M059J (cell line): ENCODE data around the gene CABP7. TPM values are rescaled to one million over a fixed set of nuclear protein-coding genes. Genes with fewer than 3 reads are reported as not detected.
A peak's percentile ranks its signal among the peaks of the same experiment; 100 is the strongest.

Experiments
- DNase-seq: peaks from one replicate; pipeline ENCODE4 v3.0.0-alpha.2; 2012; ENCODE audit warnings: low read depth
- total RNA-seq: library from RNA; depleted of rRNA; stranded (reverse); fragments of >200 nt; shearing (Covaris generic); gene quantifications from 2 replicates; pipeline ENCODE4 v1.2.3, GENCODE V29; 2014; rRNA removed

Gene CABP7
- 0.52 and 1.7 TPM in 2 replicates for total RNA-seq

GRCh38 chr22:29719899-29720645 is at the start of gene CABP7:
TSS of gene CABP7 (plus strand) at chr22:29720003. CDS start at chr22:29720425, 422 bp downstream.
- DNase-seq: no peak

DNA sequence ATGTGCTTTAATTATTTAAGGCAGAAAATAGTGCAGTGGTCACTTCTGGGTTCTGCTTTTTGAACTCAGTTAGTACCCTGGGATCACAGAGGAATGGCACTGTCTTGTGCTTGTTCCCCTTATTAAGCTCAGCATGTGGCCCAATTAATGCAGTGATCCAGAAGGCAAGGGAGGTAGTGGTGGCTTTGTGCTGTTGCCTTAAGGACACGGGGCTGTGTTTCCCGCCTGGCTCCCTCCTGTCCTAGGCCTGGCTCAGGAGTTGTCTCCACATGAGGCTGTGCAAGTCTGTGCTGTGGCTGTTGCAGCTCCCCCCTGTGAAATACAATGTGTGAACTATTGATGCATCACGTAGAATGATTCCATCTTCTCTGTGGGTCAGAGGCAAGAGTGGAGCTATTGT is 49.2 kb upstream of the CABP7 start:
- DNase-seq: no peak

DNA sequence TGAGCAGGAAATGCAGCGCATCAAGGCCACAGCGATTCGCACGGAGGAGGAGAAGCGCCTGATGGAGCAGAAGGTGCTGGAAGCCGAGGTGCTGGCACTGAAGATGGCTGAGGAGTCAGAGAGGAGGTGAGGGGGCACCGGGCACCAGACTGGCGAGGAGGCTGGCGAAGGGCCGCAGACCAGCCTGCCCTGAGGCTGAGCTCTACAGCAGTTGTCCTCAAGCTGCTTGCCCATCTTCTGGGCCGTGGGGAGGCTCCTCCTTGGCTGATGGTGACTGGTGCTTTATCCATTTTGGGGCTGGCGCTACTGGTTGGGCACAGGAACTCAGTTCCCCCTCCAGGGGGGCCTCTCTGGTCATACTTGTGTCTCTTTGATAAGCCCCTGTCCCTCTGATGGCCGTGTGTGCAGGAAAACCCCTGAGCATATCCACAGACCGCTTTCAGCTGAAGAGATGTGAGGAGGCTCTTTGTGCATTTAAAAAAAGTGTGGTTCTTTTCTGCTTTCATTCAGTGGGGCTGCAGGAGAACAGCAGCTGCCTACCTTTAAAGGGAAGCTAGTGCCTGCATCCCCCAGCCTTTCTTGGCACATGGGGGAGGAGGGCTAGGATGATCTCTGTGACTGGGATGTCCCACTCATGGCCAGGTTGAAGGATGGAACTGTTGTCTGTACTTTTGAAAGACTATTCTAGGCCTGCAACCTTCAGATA is 46.3 kb upstream of the CABP7 start:
- no peak for DNase-seq

DNA sequence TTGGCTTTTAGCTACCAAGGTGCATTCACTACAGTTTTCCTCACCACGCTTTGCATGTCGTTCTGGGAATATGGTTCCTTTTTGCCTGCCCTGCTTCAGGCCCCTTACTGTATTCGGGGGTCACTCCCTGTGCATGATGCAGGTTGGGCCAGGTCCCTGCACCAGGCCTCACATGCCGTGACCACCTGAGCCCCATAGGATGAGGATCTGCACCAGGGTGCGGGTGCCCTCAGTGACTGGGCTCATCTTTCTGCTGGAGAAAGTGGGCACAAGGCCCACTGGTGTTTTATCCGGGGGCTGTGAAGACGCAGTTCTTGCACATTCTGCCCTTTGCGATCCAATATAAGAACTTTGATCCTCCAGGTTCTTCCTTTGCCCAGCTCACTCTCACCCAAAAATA is 45.7 kb upstream of the CABP7 start:
- no peak for DNase-seq

GRCh38 chr22:29679316-29679715 is 40.5 kb upstream of the CABP7 start:
- no peak for DNase-seq

DNA sequence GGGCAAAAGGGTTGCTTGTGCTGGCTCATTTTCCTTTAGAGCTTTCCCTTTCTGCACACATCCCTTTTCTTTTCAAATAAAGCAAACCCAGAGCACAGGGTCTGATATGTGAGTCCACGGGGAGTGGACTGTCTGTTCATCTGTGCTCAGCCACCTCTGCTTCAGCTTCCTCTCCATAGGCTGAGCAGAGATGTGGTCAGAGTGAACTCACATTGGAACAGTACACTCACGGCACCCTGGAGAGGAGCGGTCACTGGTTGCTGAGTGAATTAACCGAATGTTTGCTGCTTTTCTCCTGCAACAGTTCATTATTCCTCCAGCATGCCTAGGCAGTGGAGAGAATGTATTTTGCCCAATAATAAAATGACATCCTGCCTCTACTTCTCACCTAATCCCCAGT is 36.3 kb upstream of the CABP7 start:
- no peak for DNase-seq

- DNase-seq: no peak
These were observed 35.6 kb upstream of the CABP7 start for GRCh38 chr22:29684244-29684643.

DNA sequence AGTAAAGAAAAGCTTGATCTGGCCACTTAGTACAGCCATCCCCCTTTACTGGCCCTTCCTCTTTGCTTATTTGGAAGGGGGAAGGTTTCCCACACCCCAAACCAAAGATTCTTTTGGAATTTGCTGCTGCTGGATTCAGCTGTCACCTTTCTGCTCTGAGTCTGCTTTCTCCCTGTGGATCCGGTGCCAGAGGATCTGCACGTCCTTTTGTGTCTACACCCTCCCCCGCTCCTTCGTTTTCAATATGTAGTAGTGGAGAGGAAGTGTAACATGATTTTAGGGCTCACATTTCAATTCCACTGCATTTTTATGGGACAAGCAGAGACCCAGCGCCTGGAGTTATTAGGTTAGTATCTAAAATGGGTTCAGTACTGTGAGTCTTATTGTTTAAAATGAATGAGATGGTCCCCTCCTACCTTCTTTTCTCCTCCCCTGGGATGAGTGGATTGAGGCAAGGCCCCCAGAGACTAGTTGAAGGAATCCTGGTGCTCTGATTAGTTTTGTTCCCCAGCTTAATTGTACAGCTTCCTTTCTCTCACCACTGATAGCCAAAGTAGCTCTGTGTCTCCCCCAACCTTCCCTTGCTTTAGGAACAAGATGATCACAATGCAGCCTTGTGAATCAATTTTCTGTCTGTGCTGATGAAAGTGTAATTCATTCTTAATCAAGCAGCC is 30.5 kb upstream of the CABP7 start:
- DNase-seq: no peak

GRCh38 chr22:29689880-29690213 is 30.0 kb upstream of the CABP7 start:
- DNase-seq: no peak

GRCh38 chr22:29690476-29690875 is 29.3 kb upstream of the CABP7 start:
- DNase-seq: no peak

- DNase-seq: no peak
These were observed 28.0 kb upstream of the CABP7 start for GRCh38 chr22:29691636-29692326.

GRCh38 chr22:29692327-29692640 is 27.5 kb upstream of the CABP7 start:
- DNase-seq: no peak

DNA sequence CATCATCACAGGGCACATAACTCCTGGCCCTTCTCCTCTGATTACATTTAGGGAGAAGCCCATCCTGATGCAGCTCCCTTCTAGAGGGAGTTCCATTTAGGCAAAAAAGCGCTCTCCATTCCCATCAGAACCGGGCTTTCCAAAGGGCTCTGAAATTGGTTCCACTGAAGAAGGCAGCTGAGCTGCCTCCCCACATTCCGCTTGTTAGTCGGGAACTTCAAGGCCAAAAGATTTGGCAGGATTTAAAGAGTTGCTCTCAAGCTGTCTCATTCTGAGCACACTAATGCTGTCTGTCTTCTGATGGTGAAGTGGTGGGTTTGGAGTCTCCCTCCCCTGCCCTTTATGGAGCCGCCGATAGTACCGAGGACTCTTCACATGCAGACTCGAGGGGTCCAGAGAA is 26.6 kb upstream of the CABP7 start:
- DNase-seq: no peak

DNA sequence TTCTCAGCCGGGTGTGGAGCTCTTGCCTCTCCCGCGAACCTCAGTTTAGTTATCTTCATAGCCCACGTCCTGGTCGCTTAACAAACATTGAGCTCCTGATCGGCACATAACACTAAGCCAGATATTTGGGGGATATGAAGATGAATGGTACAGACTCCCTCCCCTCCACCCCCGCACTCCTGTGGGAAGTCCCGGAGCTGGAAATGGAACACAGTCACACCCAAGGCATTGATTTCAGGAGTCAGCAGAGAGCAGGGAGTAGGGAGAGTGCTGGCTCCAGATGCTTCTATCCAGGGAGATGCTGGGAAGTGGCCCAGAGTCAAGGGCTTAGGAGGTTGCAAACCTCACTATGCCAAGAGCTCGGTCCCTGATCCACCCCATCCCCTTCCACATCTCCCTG is 26.1 kb upstream of the CABP7 start:
- DNase-seq: no peak

DNA sequence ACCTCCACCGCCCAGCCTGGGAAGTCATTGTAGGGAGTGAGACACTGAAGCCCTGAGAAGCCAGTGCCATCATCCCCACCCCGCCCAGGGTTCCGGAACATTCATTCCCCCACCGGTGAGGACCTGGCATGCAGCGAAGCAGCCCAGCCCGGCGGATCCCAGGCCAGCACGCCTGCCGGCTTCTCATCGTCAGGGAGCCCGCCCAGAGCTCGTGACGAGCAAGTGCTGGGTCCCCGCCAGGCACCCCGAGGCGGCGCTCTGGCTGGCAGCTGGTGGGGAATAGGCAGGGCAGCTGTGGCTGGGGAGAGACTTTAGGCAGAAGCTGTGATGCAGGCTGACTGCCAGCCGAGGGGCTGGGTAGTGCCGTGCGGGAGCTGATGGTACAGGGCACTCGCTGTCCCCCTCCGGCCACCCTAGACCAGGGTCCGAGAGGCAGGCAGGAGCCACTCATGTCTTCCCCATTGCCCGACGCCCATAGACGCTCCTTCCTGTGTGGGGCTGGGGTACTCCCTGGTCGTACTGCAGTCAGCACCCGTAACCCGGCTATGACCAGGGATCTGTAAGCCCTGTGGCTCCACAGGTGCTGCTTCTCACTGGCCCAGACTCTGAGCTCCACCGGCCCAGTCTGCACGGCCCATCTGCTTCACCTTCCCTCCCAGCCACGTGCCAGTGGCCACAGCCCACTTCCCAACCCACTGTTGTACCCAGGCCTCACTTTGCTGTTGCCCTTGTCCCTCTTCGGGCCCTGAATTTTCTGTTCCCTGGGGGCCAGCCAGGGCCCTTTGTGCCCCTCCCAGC is 24.5 kb upstream of the CABP7 start:
- DNase-seq: no peak

DNA sequence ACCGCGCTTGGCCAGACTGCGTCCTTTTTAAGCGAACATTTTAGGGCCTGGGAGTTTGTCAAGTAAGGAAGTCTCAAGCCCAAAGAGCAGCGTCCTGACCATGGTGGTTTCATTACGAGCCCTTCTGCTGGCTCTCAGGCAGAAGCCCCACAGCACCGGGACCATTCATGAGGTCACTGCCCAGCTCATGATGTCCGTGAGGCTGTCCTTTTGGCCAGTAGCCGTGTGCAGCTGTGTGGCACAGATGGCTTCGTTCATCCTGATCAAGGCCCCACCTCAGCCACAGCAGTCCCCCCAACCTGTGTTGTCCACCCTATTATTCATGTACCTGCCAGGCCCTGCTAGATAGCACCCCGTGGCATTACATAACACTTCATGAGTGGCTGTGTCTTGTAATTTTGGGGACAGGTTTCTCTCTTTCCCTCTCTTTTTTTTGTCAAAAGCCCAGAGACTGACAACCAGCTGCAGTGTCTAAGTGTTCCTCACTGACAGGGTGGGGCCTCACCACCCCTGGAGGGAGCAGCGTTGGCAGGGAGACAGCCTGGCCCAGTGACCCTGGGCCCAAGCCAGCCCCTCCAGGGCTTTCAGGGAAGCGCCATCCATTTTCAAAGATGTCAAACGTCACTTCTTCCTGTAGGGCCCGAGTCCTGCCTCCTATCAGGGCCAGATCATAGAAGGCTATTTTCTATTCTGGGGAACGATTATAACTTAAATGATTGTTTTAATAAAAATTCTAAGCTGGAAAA is 21.8 kb upstream of the CABP7 start:
- peak; percentile 18 for DNase-seq

GRCh38 chr22:29700206-29700899 is 19.4 kb upstream of the CABP7 start:
- peak; percentile 58 for DNase-seq

GRCh38 chr22:29700900-29701154 is 19.0 kb upstream of the CABP7 start:
- DNase-seq: peak; percentile 41

GRCh38 chr22:29701155-29701999 is 18.4 kb upstream of the CABP7 start:
- DNase-seq: peak; percentile 73
